HG02623 (cell line): Measurements from ENCODE around the gene DGKI.
A peak's percentile ranks its signal among the peaks of the same experiment; 100 is the strongest.
"Not testable (repeated sequence)": the region's sequence is repeated elsewhere in the genome, so short reads cannot be mapped to it uniquely, and the experiment has no call there.

ENCODE experiments used
- ATAC-seq: cut with Tn5 transposase; IDR thresholded peaks from one replicate; pipeline ENCODE4 v1.9.1; 2021; ENCODE audit warnings: moderate library complexity; ENCODE audit not compliant: unreplicated experiment

Gene DGKI

DNA sequence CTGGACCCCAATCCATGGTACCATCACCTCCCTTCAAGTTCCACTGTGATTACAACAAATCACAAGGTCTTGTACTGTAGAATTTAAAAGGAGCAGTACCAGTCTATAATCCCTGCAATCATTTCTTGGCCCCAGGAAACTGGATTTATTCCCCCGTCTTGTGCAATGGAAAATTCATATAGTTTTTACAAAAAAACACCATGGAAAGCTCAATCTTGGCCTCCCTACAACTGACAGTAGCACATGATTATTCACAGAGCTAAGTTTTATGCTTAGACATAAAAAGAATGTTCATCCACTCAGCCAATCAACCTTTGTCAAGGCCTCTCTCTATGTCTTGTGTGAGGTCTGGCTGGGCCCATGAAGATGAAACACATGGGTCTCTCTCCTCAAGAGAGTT lies 10.2 kb downstream of the DGKI start:
- ATAC-seq = no peak

DNA sequence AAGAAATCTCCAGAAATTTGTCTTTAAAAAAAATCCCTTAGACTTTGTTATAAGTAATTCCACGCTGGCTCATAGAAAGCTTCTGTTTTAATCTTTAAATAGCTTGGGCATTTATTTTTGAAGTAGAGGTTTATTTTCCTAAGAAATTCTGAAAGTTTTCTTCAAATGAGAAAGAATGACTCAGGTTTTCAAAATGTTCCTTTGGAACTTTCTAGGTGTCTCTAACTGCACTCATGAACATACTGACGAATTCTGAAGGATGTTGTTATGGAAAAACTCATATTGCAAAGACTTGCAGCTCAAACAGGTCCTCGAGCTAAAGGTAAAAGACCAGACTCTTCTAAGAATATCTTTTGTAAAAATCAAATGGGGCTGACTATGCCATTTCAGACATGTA lies 10.7 kb downstream of the DGKI start:
- ATAC-seq = no peak

DNA sequence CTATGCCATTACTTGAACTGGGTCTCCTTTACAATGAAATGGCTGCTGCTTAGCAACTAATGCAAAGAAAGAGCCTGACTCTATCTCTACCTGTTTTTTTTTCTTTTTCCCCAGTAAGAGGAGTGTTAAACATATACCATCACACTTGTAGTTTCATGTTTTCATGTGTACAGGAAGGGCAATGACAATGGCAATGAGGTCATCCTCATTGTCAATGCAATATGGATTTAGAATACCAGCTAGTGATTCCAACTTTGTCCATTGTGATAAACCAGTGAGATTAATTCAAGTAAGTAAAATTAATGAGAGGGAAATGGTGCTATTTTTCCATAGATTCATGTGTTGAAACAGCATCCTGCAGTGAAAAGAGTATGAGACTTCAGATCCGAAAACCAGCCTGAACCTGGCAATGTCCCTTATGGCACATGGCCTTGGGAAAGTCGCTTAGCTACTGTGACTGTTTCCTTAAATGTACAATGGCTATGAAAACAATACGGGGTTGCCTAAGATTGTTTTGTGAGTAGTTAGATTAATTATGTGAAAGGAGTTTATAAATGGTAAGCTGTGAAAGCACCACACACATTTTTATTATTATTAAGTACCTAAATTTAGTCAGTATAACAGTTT lies 11.2 kb downstream of the DGKI start:
- no peak for ATAC-seq

DNA sequence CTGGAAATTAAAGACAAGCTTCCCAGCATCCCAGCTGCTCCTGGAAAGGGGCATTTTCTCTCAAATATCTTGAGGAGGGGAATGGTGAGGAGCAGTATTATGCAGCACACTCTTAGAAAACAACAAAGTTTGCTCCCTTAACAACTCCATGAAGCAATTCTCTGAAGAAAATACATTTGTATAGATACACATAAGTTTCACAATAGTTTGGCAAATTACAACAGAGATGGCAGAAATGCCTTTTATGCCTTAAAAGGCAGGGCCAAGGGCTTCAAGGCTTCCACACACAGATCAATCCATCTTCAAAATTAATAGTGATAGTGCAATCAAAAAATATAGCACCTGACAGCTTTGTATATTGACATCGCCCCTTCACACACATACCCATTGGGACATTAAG lies 12.2 kb downstream of the DGKI start:
- no peak for ATAC-seq

DNA sequence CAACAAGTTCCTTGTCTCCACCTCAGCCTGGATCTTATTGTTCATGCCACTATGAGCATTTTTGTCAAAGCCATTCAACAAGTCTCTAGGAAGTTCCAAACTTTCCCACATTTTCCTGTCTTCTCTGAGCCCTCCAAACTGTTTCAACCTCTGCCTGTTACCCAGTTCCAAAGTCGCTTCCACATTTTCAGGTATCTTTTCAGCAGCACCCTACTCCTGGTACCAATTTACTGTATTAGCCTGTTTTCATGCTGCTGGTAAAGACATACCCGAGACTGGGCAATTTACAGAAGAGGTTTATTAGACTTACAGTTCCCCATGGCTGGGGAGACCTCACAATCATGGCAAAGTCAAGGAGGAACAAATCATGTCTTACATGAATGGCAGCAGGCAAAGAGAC lies 13.8 kb downstream of the DGKI start:
- not testable (repeated sequence) for ATAC-seq

DNA sequence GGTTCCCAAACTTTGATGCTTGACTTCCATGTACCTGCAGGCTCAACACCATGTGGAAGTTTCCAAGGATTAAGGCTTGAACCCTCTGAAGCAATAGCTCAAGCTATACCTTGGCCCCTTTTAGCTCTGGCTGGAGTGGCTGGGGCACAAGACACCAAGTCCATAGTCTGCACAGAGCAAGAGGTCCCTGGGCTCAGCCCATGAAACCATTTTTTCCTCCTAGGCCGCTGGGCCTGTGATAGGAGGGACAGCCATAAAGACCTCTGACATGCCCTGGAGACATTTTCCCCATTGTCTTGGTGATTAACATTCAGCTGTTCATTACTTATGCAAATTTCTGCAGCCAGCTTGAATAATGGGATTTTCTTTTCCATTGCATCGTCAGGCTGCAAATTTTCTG lies 14.4 kb downstream of the DGKI start:
- ATAC-seq = no peak

DNA sequence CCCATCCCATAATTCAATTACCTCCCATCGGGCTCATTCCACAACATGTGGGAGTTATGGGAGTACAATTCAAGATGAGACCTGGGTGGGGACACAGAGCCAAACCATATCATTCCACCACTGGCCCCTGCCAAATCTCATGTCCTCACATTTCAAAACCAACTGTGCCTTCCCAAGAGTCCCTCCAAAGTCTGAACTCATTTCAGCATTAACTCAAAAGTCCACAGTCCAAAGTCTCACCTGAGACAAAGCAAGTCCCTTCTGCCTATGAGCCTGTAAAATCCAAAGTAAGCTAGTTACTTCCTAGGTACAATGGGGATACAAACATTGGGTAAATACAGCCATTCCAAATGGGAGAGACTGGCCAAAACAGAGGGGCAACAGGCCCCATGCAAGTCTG lies 15.2 kb downstream of the DGKI start:
- ATAC-seq = not testable (repeated sequence)

DNA sequence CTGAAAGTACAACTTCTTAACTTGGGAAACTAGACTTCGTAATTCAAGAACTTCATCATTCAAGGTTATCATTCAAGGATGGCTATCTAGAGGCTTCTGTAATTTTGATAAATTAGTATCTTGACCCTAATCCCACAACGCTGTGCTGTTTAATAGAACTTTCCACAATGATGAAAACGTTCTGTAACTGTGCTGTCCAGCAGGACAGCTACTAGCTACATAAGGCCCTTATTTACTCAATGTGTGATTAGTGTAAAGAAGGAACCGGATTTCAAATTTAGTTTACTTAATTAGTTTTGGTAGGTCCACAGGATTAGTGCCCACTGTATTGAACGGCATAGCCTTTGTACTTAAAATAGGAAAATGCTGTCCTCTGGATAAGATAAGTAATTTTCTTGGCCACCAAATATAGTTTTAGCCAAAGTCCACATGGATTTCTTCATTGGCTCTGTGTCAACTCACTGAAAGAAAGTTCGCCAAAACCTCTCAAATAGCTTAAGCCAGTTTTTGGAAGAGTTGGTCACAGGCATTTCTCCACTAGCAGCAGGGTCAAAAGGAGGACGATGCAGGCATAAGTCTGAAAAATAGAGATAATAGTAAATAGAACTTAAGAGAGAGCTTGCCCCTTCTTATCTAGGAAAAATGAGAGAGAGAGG lies 17.3 kb downstream of the DGKI start:
- ATAC-seq = no peak

DNA sequence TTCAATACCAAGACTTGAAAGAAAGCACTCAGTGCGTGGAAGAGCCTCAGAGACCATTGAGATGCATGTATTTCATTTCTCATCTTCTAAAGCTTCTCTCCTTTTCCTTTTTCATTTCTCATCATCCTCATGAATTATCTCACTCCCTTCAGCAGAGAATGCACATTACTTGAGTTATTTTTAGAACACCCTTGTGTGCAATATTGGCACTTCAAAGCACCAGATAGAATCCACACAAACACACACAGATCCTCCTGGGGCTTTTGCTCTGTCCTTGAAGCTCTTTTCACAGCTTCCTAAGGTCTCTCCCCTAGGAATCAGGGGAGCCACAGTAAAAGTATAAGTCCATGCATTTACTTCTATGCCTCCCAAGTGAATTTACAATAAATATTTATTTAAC lies 18.3 kb downstream of the DGKI start:
- ATAC-seq = no peak

DNA sequence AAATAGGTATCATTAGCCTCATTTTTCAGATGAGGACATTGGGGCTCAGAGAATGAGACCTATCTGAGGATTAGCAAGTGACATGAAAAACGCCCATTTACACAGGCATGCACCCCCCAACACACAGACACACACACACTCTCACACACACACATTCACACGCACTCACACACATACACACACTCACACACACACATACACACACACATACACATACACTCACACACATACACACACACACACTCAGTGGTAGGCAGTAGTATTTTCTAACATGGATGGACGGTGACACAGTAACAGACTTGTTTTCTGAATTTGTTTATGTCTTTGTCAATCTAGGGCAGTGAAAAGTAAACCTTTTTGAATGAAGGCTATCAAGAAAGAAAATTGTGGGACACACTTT lies 21.3 kb downstream of the DGKI start:
- ATAC-seq = no peak

DNA sequence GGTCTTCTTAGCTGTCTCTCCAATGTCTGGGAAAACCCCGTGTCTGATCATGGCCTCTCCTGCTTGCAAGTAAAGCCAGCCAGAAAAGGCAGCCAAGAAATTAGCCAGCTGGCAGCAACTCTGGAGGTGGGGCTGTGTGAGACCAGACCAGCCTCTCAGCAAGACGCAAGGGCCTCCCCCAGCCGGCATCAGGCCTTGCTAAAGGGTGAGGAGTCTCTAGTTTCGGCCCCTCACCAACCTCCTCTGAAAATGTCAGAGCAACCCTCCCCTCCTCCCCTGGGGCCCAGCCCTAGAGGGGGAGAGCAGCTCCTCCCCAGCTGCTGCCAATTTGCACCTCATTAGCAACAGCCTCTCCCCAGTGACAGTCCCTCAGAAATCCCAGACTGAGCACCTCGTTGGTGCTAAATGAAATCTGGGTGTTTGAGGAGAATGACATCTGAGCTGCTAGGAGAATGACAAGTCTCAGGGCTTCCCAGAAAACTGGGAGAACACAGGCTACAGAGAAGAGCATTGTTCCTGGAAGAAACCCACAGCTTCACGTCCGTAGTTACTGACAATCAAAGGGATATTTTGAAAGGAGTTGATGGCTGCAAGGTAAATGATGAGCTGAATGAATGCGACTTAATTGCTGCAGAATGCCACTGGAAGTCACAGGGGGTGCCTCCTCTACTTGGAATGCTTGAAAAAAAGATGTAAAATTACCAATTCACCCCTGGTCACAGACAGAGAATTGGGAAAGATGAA lies 25.9 kb downstream of the DGKI start:
- ATAC-seq = peak; percentile 57

DNA sequence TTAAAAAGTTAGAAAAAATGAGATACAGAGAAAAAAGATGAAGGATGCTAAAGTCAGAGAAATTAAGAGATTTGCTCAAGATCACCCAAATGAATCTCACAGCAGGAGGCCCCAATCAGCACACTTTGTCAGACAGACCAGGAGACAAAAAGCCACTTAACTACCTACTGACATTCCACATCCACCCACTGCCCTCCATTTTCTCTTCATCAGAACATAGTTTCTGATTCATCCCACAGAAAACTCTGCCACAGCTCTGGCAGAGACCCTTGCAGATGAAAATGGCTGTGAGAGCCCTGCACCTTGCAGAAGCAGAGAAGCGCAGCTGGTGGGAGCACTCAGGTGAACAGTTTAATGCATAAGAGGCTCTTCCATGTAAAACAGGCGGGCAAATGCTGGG lies 26.6 kb downstream of the DGKI start:
- no peak for ATAC-seq

DNA sequence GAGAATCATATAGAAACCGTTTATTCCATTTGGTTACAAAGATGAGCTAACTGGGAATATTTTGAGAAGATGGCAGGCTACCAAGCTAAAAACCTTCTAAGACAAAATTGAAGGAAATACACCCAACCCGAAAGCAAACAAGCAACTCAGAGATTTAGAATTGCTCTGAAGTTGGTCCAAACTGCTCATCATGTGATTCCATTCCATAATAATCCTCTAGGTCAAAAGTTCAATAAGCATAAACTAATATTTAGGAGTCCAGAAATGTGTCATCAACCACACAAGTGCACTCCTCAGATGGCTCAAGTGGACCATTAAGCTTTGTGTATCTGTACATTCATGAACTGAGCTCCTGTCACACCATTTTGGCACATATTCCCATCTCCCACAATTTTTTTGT lies 28.7 kb downstream of the DGKI start:
- ATAC-seq = no peak

DNA sequence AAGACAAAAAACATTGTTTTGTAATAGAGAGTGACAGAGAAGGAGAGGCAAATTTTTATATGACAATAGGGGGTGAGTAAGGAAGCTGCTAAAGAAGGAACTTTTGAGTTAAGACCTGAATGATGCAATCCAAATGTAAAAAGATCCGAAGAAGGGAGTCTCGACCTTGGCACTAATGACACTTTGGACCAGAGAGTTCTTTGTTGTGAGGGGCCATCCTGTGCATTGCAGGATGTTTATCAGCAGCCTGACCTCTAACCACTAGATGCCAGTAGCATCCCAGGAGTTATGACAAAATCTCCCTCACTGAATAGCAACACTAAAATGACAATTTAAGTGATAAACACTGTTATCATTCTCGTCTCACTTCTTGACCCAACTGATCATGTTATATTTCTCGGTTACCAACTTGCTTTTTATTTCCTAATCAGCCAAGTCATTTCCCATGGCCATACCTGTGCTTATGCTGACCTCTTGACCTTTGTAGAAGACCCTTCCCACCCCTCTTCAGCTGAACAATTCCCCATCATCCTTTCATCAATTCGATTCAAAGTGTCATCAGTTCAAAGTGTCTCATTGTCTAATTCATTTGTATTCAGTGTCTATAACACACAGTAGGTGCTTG lies 30.0 kb downstream of the DGKI start:
- ATAC-seq = no peak

DNA sequence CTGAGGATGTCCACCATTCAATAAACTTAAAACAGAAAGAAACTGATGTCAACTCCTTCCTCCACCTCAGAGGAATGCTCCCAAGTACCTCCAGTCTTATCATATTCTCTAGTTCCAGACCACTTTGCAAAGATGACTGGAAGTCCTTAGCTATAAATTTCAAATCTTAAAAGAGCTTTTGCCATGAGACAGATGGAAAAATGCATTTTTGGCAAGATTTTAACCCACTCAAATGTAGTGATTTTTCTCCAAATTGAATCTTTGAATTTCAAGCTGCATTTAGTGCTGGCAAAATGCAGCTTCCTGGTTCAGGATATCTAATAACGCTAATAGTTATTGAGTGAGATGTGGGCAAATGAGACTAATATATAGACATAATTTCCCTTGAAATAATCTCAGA lies 33.2 kb downstream of the DGKI start:
- no peak for ATAC-seq

DNA sequence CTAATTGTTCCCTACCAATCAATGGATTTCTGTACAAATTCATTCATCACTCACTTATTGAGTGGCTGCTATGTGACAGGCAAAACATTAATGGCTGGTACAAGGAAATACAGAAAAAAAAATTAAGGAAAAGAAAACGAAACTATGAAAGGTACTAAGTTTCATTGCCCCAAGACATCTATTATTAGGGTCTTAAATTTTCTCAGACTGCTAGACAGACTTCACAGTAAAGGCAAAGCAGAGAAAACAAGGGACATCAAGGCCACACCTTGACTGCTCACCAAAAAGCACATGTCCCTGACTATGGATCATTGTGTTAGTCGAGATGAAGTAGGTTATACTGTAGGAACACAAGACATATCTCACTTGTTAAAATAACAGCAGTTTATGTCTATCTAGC lies 36.5 kb downstream of the DGKI start:
- no peak for ATAC-seq

DNA sequence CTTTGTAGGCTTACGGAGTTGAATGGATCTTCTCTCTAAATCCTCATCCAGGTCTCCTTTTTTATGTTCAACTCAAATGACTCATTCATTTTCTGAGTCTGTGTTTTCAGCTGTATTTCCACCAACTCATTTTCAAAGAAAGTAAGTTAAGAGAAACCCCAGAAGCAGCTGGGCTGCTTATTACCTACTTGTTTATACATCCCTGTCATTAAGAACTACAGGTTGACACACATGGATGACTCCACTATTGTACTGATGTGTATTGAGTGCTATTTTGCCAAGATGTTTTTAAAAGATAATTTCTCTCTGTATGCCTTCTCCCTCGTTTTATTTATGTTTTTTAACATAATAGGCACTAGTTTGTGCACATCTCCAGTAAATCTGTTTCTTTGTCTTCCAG lies 41.9 kb downstream of the DGKI start:
- ATAC-seq = no peak

DNA sequence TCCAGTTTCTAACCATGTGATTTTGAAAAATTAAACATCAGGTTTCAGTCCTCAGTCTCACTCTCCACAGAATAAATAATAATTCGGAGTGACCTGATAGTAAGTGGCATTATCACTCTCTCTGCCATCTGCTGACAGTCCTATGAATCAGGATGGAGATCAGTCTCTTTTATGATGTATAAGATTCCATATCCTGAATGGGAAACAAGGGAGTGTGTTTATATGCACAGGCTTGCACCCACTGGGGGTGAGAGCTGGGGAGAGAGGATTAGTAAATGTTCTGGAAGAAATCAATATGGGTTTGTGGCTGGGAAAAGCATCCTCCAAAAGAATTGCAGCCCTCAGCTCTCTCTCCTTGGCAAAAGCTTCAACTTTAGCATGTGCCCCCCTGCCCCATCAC lies 45.3 kb downstream of the DGKI start:
- no peak for ATAC-seq

DNA sequence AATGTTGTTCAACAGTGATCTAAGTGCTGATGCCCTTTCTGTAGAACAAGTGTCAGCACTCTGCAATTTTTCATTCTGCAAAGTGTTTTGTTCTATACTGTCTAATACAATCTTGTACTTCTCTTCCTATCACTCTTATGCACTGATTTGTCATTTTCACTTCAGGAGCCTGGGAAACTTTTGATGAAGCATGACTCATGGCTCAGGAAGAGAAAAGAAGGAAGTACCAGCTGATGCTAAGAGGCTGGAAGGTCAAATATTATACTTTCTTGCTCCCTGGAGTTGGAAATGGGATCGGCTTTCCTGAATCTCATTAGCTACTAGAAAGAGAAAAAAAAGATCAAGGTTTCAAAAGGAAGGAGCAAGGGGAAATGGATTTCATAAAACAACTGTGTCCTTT lies 45.8 kb downstream of the DGKI start:
- no peak for ATAC-seq

DNA sequence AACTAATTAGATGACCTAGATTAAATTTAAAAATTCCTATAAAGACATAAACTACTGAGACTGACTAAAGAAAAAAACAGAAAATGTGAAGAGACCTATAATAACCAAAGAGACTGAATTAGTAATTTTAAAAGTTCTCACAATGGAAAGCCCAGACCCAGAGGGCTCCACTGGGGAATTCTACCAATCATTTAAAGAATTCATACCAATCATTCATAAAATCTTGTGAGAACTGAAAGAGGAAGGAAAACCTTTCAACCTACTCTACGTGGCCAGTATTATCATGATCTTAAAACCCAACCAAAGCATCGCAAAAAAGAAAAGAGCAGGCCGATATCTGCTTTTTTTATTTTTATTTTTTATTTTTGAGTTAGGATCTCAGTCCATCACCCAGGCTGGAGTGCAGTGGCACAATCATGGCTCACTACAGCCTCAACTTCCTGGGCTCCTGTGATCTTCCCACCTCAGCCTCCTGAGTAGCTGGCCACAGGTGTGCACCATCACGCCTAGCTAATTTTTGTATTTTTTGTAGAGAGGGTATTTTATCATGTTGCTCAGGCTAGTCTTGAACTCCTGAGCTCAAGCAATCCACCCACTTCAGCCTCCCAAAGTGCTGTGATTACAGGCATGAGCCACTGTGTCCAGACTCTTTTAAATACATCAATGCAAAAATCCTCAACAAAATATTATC lies 48.6 kb downstream of the DGKI start:
- ATAC-seq = peak; percentile 97

DNA sequence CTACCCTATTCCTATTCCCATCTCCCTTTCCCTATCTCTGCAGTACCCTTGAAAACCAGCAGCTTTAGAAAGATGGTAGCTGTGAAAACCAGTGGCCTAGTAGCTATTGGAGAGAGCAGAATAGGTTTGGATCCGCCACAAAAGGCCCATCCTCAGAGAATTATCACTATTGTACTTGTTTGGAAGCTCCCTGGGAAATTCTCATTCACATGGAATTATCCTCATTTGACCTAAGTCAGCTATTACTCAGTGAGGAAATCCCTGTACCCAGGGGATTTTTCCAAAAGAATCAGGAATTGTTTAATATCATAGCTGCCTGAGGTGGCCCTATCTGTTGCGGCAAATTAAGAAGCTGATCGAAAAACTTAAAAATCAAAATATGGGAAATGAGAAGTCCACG lies 51.6 kb downstream of the DGKI start:
- ATAC-seq = no peak
